ENCODE measurements around the gene TFPT.

TFPT gene, protein sequence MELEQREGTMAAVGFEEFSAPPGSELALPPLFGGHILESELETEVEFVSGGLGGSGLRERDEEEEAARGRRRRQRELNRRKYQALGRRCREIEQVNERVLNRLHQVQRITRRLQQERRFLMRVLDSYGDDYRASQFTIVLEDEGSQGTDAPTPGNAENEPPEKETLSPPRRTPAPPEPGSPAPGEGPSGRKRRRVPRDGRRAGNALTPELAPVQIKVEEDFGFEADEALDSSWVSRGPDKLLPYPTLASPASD

DNA sequence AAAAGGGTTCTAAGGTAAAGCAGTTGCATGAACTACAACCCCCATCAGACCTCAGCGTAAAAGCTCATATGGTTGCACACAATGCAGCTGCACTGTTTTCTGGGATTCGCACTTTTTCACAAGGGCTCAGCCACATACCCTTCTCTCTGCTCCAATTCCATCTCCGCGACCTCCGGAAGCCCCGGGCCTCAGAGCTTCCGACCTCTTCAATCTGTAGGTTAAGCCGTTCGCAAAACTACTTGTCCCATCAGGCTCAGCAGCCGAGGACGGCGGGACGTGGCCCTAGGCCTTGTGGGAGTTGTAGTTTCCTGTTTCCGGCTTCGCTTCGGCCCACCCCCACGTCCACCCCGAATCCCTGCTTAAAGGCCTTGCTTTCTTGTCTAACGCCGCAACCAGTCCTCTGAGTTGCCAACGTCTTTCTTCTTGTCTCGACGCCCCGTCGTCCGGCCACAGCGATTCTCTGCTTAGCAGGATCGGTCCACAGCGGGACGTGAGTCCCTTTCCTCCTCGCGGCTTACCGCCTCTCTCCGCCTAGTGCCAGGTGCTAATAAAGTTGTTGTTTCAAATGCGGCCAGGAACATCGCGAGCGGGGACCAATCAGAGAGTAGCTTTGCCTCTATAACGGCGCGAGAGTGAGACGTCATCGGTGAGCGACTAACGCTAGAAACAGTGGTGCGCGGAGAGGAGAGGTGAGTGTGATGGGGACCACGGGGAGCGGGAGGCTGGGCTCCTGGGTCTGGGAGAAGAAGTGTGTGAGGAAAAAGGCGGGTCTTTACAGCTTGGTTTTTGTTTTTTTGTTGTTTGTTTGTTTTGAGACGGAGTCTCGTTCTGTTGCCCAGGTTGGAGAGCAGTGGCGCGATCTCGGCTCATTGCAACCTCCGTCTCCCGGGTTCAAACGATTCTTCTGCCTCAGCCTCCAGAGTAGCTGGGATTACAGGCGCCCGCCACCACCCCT is at the start of gene TFPT, which contains the start of gene PRPF31:
Gene TFPT, minus strand, starts transcription at position 549 of the 955 bp plus-strand sequence. Its CDS starts 388 bp downstream, at position 161.
Gene PRPF31, plus strand, starts transcription at position 646 of the 955 bp plus-strand sequence. CDS start 2,525 bp downstream, outside the sequence.
- TF ChIP-seq POLR2A (IDR thresholded peaks at IDR 0.05; ENCODE audit: low read depth, low read length), result peak; percentile 89
- DNase-seq (ENCODE audit: insufficient read length, low spot score) (peak; percentile 100), FAIRE-seq (peak; percentile 53)

DNA sequence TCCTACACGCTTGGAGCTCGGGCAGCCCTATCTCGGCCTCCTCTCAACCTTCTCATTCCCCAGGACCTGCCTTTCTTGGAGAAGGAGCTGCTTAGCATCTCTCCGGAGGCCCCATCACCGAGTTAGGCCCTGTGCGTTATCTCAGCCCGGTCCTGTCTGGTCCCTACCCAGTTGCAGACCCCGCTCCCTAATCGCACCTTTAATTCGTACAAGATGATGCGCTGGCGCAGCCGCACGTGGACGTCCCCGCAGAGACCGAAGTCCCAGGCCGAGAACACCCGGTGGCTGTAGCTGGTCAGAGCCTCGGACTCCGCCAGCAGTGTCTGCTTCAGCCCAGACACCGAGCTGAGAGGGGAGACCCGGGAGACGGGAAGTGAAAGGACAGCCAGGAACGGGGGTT is 49.8 kb upstream of the TFPT start:
- DNase-seq (ENCODE audit: insufficient read length, low spot score) (no peak), FAIRE-seq (no peak)
- no peak for TF ChIP-seq POLR2A (IDR thresholded peaks at IDR 0.05; ENCODE audit: low read depth, low read length)

DNA sequence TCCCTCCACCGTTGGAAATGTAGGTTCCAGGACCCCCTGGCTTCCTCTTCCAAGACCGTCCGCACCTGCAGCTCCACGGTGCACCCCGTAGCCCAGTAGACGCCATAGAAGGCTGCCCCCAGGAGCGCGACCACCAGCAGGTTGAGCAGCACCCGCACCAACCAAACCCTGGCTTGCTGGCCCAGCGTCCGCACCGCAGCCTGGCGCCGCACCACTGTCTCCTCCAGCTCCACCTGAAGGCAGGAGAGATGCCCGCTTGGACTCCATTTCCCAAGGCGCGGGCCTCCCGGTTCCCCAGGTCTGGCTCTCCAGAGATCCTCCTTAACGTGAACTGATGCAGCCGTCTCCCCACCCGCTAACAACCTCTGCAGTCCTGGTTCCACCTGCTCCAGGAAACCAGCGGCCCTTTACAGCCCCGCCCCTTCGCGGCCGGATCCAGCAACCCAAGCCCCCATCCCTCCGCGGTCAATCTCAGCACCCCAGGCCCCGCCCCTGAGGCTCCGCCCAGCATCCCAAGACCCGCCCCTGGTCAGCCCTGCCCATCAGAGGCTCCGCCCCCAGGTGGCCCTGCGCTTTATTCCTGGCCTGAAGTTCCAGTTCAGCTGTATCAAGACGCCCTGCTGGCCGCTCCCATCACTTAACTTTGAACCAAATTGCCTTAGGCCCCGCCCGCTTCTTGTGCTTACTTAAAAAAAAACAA is 49.1 kb upstream of the TFPT start:
- DNase-seq (ENCODE audit: insufficient read length, low spot score) (no peak), FAIRE-seq (no peak)
- TF ChIP-seq POLR2A (IDR thresholded peaks at IDR 0.05; ENCODE audit: low read depth, low read length), result no peak

DNA sequence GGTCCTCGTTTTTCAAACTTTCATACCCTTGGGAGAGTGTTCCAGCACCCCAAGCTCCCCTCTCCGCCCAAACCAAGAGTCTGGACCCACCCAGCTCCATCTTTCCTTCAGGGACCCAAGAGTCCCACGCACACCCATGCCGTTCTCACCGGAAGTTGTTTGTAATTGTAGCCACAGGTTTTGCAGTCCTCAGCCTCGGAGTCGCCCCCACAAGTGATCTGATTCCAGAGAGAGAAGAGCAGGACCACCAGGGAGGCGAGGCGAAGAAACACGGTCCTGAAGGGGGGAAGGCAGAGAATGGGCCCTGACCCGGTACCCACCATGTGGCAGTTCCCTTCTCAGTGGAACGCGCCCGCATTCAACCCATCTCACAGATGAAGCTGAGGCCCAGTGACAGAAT is 47.4 kb upstream of the TFPT start:
- TF ChIP-seq POLR2A (IDR thresholded peaks at IDR 0.05; ENCODE audit: low read depth, low read length), result no peak
- DNase-seq (ENCODE audit: insufficient read length, low spot score) (no peak), FAIRE-seq (no peak)

DNA sequence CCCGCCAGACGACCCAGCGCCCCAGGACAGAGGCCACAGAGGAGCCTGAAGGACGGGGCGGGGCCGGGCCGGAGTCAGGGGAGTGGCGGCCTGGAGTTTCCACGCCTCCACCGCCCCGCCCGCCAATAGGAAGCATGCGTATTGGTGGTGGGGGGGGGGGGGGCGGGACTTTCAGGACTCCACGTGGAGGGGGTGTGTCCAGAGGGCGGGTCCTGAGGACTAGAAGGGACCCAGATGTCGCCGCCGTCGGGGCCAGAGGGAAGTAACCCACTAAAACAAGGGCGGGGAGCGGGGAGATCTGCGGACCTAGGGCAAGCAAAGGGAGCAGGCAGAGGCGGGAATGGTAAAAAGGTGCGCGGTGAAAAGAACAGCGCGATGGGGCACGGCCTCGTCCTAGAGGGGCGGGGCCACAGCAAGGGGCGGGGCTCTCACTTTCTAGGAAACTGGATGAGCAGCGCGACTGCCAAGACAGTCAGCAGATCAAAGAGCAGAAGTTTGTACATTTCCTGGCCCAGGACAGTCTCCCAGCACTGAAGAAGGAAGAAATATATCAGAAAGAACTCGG is 46.9 kb upstream of the TFPT start:
- DNase-seq (ENCODE audit: insufficient read length, low spot score) (peak; percentile 58), FAIRE-seq (no peak)
- TF ChIP-seq POLR2A (IDR thresholded peaks at IDR 0.05; ENCODE audit: low read depth, low read length), result no peak

DNA sequence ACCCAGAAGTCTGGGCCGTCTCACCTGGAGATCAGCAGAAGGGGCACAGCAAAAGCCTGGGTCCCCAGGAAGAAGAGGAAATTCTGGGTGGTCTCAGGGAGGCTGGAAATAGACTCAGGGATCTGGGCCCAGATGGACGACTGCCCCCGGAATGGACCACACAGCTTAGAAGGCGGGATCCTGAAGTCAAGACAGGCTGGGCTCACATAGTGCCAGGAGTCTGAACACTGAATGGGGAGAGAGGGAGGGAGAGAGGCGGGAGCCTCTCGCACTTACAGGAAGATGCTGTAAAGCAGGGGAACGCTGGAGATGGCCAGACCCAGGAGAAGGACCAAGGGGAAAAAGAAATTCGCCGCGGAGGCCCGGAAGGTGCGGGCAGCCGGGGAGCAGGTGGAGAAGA is 45.4 kb upstream of the TFPT start:
- no peak for FAIRE-seq
- DNase-seq (ENCODE audit: insufficient read length, low spot score), result no peak

DNA sequence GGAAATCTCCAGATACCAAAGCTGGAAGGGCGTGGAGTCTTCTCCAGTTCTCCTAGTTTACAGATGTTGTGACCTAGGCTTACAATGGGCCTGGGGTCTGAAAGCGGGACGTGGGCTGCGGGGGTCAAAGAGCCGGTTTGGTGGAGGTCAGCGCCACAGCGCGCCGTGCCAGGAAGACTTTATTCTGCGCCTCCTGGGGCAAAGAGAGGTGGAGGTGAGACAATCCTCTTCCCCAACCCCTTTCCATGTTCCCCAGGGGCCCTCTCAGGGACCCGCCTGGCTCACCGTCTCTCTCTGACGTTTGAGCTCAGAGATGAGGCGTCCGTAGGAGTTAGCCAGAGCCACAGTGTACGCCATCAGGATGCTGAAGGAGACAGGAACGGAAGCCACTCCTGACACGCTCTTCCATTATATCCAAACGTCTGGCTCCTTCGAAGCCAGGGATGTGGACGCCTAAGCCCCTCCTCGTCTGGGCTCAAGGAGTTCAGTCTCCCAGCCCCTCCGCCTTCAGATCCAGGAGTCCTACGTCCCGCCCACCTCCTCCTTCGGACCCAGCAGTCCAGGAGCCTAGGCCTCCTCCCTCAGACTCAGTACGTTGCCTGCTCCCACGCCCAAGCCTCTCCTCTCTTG is 44.8 kb upstream of the TFPT start:
- DNase-seq (ENCODE audit: insufficient read length, low spot score) (no peak), FAIRE-seq (no peak)
- peak; percentile 16; the same call in 1 of the 2 replicates for TF ChIP-seq POLR2A (IDR thresholded peaks at IDR 0.05; ENCODE audit: low read depth, low read length)

More for the DNA sequence above, 45.4 kb upstream of the TFPT start:
- no peak for TF ChIP-seq POLR2A (IDR thresholded peaks at IDR 0.05; ENCODE audit: low read depth, low read length)

DNA sequence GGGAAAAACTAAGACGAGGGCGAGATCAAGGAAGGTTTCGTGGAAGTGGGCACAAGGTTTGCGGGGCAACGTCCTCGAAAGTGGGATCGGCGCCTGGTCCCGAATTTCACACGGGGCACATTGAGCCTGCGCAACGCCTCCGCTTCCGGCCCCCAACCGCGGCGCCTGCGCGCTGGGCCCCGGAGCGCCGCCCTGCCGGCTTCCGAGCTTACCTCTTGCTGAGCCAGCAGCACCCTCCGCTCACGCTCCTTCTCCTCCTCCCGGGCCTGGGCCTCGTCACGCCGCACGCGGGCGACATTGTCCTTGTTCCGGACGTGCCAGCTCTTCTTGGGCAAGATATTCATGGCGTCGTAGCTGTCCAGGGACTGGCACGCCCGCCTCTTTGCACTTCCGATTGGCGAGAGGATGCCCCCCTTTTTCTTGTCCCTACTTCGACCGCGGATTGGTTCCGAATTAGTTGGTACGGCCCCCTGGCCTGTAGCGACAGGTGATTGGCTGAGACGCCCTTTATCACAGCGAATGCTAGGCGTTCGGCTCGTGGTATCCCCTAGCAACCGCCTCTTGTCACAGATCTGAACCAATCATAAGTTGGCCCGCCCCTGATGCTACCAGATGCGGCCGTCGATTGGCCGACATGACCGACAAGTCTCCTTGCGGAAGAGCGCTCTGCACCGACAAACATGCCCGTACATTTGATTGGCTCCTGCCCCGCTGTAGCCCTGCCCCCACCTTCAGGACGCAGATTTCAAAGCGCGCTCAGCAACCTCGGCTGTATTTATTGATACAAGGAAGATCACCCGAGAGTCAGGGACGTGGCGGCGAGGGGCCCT is 44.1 kb upstream of the TFPT start, which contains the start of gene LENG1:
Gene LENG1, minus strand, starts transcription at position 370 of the 830 bp plus-strand sequence. Its CDS starts 26 bp downstream, at position 344.
- DNase-seq (ENCODE audit: insufficient read length, low spot score) (peak; percentile 100), FAIRE-seq (peak; percentile 94)
- peak; percentile 83 for TF ChIP-seq POLR2A (IDR thresholded peaks at IDR 0.05; ENCODE audit: low read depth, low read length)

DNA sequence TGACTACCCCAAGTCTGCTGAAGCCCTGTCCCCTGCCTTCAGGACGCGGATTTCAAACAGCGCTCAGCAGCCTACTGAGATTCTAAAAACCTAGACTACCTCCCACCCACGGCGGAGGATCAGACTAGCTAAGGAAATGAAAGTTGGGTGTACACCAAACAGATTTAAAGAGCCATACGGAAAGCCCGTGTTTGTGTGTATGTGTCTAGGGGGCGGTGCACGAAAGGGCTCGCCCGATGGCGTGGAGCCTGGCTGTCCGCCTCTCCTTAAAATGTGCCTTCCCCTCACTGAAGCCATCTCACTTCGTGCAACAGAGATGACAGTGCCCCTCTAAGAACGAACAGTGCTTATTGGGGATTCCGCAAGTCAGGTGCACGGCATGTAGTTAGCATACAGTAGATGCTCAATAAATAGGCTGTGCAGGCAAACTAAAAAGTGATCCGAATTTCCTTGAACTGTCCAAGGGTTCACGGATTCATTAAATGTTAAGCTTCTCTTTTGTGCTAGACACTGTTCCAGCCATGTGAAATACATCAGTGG is 43.4 kb upstream of the TFPT start:
- no peak for DNase-seq (ENCODE audit: insufficient read length, low spot score)
- no peak for TF ChIP-seq POLR2A (IDR thresholded peaks at IDR 0.05; ENCODE audit: low read depth, low read length)
- FAIRE-seq, result no peak

DNA sequence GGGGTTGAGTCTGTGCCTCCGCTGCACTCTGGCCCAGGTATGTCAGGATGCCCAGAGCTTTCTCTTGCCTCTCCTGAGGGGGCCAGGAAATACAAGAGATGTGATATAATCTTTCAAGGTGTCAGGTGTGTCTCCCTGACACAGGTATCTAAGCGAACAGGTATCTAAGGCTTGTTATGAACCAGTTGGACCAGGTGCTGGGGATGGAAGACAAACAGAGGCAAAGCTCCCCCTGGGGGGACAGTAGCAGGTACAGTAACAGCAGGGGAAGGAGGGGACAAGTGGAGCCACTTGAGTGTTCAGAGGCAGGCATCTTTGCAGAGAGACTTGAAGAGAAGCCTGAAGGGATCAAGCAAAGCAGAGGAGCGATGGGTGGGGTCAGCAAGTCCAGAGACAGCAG is 41.5 kb upstream of the TFPT start:
- no peak for FAIRE-seq
- no peak for TF ChIP-seq POLR2A (IDR thresholded peaks at IDR 0.05; ENCODE audit: low read depth, low read length)
- DNase-seq (ENCODE audit: insufficient read length, low spot score), result no peak

DNA sequence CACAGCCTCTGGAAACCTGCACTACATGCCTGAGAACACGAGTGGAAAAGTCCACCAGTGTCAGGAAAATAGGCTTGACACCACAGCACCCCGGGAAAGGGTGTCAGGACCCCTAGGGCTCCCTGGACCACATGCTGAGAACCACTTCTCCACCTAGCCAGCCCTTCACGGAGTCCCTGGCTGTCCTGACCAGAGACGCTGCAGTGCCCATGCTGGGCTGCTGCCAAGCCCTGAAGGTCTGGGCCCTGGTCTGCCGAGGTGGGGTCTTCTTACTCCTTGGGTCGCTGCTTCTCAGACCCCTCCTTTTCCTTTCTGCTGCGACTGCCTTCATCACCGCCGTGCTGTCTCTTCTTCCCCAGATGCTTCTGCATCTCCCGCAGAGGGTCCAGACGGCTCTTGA is 41.0 kb upstream of the TFPT start:
- no peak for FAIRE-seq
- no peak for TF ChIP-seq POLR2A (IDR thresholded peaks at IDR 0.05; ENCODE audit: low read depth, low read length)
- no peak for DNase-seq (ENCODE audit: insufficient read length, low spot score)

DNA sequence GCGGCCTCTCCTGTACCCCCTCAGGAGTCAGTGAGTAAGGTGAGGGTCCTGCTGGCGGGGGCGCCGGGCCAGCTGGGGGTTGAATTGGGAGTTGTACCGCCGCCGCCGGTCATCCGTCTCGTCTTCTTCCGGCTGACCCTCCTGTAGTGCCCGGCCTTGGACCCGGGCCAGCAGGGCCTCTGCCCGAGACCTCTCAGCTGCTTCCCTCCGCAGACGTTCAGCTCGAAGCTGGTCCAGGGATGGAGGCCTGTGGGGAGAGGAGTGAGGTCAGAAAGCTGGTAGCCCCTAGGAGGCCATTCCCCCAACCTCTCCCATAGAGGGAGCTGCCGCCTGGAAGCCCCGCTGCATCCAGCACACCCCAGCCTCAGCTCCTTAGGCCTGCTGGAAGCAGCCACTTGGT is 40.2 kb upstream of the TFPT start:
- FAIRE-seq (no peak), DNase-seq (ENCODE audit: insufficient read length, low spot score) (no peak)
- TF ChIP-seq POLR2A (IDR thresholded peaks at IDR 0.05; ENCODE audit: low read depth, low read length), result no peak

Data from H54 (cell line).